ENCODE data around the gene ANKS3. TPM values are rescaled to one million over a fixed set of nuclear protein-coding genes. Genes with fewer than 3 reads are reported as not detected.
A peak's percentile ranks its signal among the peaks of the same experiment; 100 is the strongest.

The ANKS3 gene
- total RNA-seq, 1 experiment from 2014 or later, result 7.2 TPM

- DNase-seq (ENCODE audit: low read depth, low spot score), result no peak
- in situ Hi-C loops (cut with HindIII; ENCODE audit: low pct_unique_long_range_greater_than_20kb, low sequenced_read_pairs), result no loop called here
Observed at GRCh38 chr16:4667203-4667963, 66.7 kb downstream of the ANKS3 start.

GRCh38 chr16:4666537-4667202 is 67.4 kb downstream of the ANKS3 start:
- in situ Hi-C loops (cut with HindIII; ENCODE audit: low pct_unique_long_range_greater_than_20kb, low sequenced_read_pairs), result no loop called here
- DNase-seq (ENCODE audit: low read depth, low spot score), result no peak

- no peak for DNase-seq (ENCODE audit: low read depth, low spot score)
- in situ Hi-C loops (cut with HindIII; ENCODE audit: low pct_unique_long_range_greater_than_20kb, low sequenced_read_pairs), result no loop called here
Observed at GRCh38 chr16:4664538-4665418, 69.3 kb downstream of the ANKS3 start.

GRCh38 chr16:4663777-4664465 is 70.2 kb downstream of the ANKS3 start:
- in situ Hi-C loops (cut with HindIII; ENCODE audit: low pct_unique_long_range_greater_than_20kb, low sequenced_read_pairs), result no loop called here
- DNase-seq (ENCODE audit: low read depth, low spot score), result peak; percentile 58

GRCh38 chr16:4663465-4663776 is 70.7 kb downstream of the ANKS3 start:
- in situ Hi-C loops (cut with HindIII; ENCODE audit: low pct_unique_long_range_greater_than_20kb, low sequenced_read_pairs), result no loop called here
- no peak for DNase-seq (ENCODE audit: low read depth, low spot score)

GRCh38 chr16:4661661-4662060 is 72.4 kb downstream of the ANKS3 start:
- no peak for DNase-seq (ENCODE audit: low read depth, low spot score)
- in situ Hi-C loops (cut with HindIII; ENCODE audit: low pct_unique_long_range_greater_than_20kb, low sequenced_read_pairs), result no loop called here

- DNase-seq (ENCODE audit: low read depth, low spot score), result no peak
- in situ Hi-C loops (cut with HindIII; ENCODE audit: low pct_unique_long_range_greater_than_20kb, low sequenced_read_pairs), result no loop called here
Observed at GRCh38 chr16:4660454-4661007, 73.5 kb downstream of the ANKS3 start.

- in situ Hi-C loops (cut with HindIII; ENCODE audit: low pct_unique_long_range_greater_than_20kb, low sequenced_read_pairs), result no loop called here
- no peak for DNase-seq (ENCODE audit: low read depth, low spot score)
Observed at GRCh38 chr16:4659363-4660353, 74.4 kb downstream of the ANKS3 start.

GRCh38 chr16:4656695-4657686 is 77.1 kb downstream of the ANKS3 start:
- in situ Hi-C loops (cut with HindIII; ENCODE audit: low pct_unique_long_range_greater_than_20kb, low sequenced_read_pairs), result no loop called here
- DNase-seq (ENCODE audit: low read depth, low spot score), result no peak

- in situ Hi-C loops (cut with HindIII; ENCODE audit: low pct_unique_long_range_greater_than_20kb, low sequenced_read_pairs), result no loop called here
- no peak for DNase-seq (ENCODE audit: low read depth, low spot score)
Observed at GRCh38 chr16:4656221-4656620, 77.8 kb downstream of the ANKS3 start.

GRCh38 chr16:4655801-4656200 is 78.3 kb downstream of the ANKS3 start:
- in situ Hi-C loops (cut with HindIII; ENCODE audit: low pct_unique_long_range_greater_than_20kb, low sequenced_read_pairs), result no loop called here
- DNase-seq (ENCODE audit: low read depth, low spot score), result no peak

- in situ Hi-C loops (cut with HindIII; ENCODE audit: low pct_unique_long_range_greater_than_20kb, low sequenced_read_pairs), result no loop called here
- no peak for DNase-seq (ENCODE audit: low read depth, low spot score)
Observed at GRCh38 chr16:4654964-4655590, 79.0 kb downstream of the ANKS3 start.

- in situ Hi-C loops (cut with HindIII; ENCODE audit: low pct_unique_long_range_greater_than_20kb, low sequenced_read_pairs), result no loop called here
- DNase-seq (ENCODE audit: low read depth, low spot score), result no peak
Observed at GRCh38 chr16:4654011-4654963, 79.8 kb downstream of the ANKS3 start.

- DNase-seq (ENCODE audit: low read depth, low spot score), result no peak
- in situ Hi-C loops (cut with HindIII; ENCODE audit: low pct_unique_long_range_greater_than_20kb, low sequenced_read_pairs), result no loop called here
Observed at GRCh38 chr16:4652561-4652960, 81.5 kb downstream of the ANKS3 start.
